Kidney (tissue), 14 donors: Measurements from ENCODE around the gene LOXL1. TPM values are rescaled to one million over a fixed set of nuclear protein-coding genes. Genes with fewer than 3 reads are reported as not detected.

ENCODE experiments used
- DNase-seq, 5 donors: peaks; one replicate each; pipeline ENCODE4 v3.0.0-alpha.2; 2013 to 2020
- FAIRE-seq: peaks from 2 replicates; lab custom pipeline; 2012; peaks lifted over from hg19 to GRCh38; lab: Jason Lieb, UNC
- H3K27ac ChIP-seq, 2 donors: one replicate each; pipeline ENCODE4 v1.7.0; 2013; ENCODE audit warnings: low read depth in 2 of 2, low read length in 2 of 2, inconsistent platforms in 1 of 2
- H3K27me3 ChIP-seq: one replicate; pipeline ENCODE4 v1.7.1; 2013; ENCODE audit warnings: low read length, inconsistent platforms; ENCODE audit not compliant: control insufficient read depth, insufficient read depth
- H3K36me3 ChIP-seq, 3 donors: one replicate each; pipeline versions ENCODE4 v1.7.0 to v1.7.1; 2013; ENCODE audit warnings: low read length in 3 of 3, control low read depth in 1 of 3, inconsistent platforms in 1 of 3; ENCODE audit not compliant: insufficient read depth in 3 of 3, control insufficient read depth in 2 of 3
- H3K4me1 ChIP-seq, 3 donors: one replicate each; pipeline versions ENCODE4 v1.7.0 to v1.7.1; 2013; ENCODE audit warnings: low read length in 3 of 3, inconsistent platforms in 1 of 3, low read depth in 1 of 3; ENCODE audit not compliant: control insufficient read depth in 2 of 3, insufficient read depth in 2 of 3
- H3K4me3 ChIP-seq, 3 donors: one replicate each; pipeline versions ENCODE4 v1.7.0 to v1.8.1; 2013; ENCODE audit warnings: low read length in 3 of 3, control low read depth in 1 of 3, inconsistent platforms in 1 of 3
- H3K9ac ChIP-seq, 3 donors: one replicate each; pipeline versions ENCODE4 v1.7.0 to v1.7.1; 2013; ENCODE audit warnings: low read length in 3 of 3, control low read depth in 1 of 3, inconsistent platforms in 1 of 3
- H3K9me3 ChIP-seq, 3 donors: one replicate each; pipeline versions ENCODE4 v1.7.0 to v1.7.1; 2013; ENCODE audit warnings: low read length in 3 of 3, control low read depth in 1 of 3, inconsistent platforms in 1 of 3; ENCODE audit not compliant: control insufficient read depth in 2 of 3, insufficient read depth in 1 of 3
- intact Hi-C: fragments of 100-400 bp; cut with DNase I; formaldehyde crosslinking; loops from one replicate; pipeline ENCODE4 v1.11.1; 2022
- polyA plus RNA-seq: library from polyadenylated mRNA; stranded (reverse); fragments of 350-450 nt; fragmentation: Illumina TruSeq; extraction: RNeasy Lipid Tissue Mini Kit (QIAGEN cat#74804); gene quantifications from one replicate; pipeline ENCODE4 v1.2.3, GENCODE V29; 2014; ENCODE audit warnings: low read depth, low replicate concordance; ENCODE audit not compliant: insufficient read depth
- total RNA-seq: library from RNA; stranded (reverse); fragmentation: NEBNext Ultra II Directional; extraction: Animal tissue kit (Norgen Biotek cat#: 25700); gene quantifications from one replicate; pipeline ENCODE4 v1.2.1, GENCODE V29; 2021
- TF ChIP-seq, protein P1 (sequence below): IDR thresholded peaks from 3 replicates; pipeline ENCODE4 v1.5.1; 2012; ENCODE audit warnings: mild to moderate bottlenecking, moderate library complexity, borderline replicate concordance; ENCODE audit not compliant: insufficient read depth; ENCODE audit errors: extremely low read depth
- donor health status: control.
- donor health status: control.
- donor health status: control.
- donor health status: control.
- donor health status: control.
- donor health status: DM: yes; HTN: yes; CAD: no.
- donor health status: Normal renal cell carcinoma (clear cell type).

Gene LOXL1
- total and polyA plus RNA-seq, 2 donors from 2014 or later, result 33.2 to 35.1 TPM

DNA sequence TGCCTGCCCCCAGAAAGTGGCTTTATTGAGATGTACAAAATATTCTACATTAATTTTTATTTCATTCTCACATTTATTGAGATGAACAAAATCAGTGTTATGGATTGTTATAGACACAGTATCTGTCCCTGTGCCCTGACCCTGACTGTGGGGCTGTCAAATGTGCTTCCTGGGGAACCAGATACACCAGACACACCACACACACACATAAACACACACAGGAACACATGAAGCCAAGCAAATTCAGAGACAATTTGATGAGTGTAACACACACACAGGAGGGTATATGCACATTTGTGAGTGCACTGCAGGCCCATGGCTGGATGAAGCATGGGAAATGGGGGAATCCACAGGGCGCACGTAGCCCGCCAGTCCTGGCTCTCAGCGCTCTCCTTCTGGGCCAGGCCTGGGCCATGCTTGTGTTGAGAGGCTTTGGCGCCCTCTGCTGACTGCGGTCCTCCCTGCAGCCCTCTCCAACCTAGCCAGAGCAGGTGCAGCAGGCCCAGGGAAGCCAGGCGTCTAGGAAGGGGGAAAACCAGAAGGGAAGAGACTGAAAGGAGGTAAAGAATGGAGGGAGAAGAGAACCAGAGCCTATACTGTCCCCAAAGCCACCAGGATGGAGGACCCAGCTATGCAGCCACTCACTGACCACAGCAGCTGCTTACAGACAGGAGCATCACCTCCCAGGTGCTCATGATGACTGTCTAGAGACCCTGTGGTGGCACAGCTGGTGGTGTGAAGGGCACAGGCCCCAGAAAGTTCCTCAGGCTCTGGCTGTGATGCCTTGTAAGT, 18.0 kb upstream of the LOXL1 start:
- intact Hi-C loops, result no loop called here
- FAIRE-seq (no peak), DNase-seq (peak; percentile 79 to 91 (median 85))
- TF ChIP-seq, protein P1, sequence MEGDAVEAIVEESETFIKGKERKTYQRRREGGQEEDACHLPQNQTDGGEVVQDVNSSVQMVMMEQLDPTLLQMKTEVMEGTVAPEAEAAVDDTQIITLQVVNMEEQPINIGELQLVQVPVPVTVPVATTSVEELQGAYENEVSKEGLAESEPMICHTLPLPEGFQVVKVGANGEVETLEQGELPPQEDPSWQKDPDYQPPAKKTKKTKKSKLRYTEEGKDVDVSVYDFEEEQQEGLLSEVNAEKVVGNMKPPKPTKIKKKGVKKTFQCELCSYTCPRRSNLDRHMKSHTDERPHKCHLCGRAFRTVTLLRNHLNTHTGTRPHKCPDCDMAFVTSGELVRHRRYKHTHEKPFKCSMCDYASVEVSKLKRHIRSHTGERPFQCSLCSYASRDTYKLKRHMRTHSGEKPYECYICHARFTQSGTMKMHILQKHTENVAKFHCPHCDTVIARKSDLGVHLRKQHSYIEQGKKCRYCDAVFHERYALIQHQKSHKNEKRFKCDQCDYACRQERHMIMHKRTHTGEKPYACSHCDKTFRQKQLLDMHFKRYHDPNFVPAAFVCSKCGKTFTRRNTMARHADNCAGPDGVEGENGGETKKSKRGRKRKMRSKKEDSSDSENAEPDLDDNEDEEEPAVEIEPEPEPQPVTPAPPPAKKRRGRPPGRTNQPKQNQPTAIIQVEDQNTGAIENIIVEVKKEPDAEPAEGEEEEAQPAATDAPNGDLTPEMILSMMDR, result peak; percentile 95
- Histone ChIP-seq H3K36me3 (no peaks in the 10 kb centered on the region), H3K9ac (no peak overlapping the region), H3K4me3 (no peak overlapping the region), H3K9me3 (peaks cover 0 to 4% (median 0%) of the 10 kb centered on the region in 3 donors), H3K27ac (no peak overlapping the region), H3K4me1 (peaks cover 0 to 5% (median 2%) of the 10 kb centered on the region in 3 donors), H3K27me3 (no peaks in the 10 kb centered on the region)

DNA sequence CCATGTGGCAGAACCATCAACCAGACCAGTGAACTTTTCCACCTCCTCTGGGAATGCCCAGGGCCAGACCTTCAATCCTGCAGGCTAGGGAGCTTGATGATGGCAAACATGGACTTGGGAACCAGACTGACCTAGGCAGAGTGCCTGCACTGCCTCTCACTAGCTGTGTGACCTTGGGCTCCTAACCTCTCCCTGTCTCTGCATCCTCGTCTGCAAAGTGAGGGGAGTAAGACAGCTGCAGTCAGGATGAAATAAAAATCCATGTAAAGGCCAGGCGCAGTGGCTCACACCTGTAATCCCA, 17.5 kb upstream of the LOXL1 start:
- H3K4me1 ChIP-seq, result peaks cover 0 to 5% (median 2%) of the 10 kb centered on the region in 3 donors
- H3K27ac ChIP-seq, result no peak overlapping the region
- no peaks in the 10 kb centered on the region for H3K36me3 ChIP-seq
- H3K9me3 ChIP-seq, result peaks cover 0 to 4% (median 0%) of the 10 kb centered on the region in 3 donors
- intact Hi-C loops, result no loop called here
- H3K27me3 ChIP-seq, result no peaks in the 10 kb centered on the region
- DNase-seq (no peak), FAIRE-seq (no peak)
- TF ChIP-seq, protein P1, result no peak
- no peak overlapping the region for H3K9ac ChIP-seq
- no peak overlapping the region for H3K4me3 ChIP-seq

DNA sequence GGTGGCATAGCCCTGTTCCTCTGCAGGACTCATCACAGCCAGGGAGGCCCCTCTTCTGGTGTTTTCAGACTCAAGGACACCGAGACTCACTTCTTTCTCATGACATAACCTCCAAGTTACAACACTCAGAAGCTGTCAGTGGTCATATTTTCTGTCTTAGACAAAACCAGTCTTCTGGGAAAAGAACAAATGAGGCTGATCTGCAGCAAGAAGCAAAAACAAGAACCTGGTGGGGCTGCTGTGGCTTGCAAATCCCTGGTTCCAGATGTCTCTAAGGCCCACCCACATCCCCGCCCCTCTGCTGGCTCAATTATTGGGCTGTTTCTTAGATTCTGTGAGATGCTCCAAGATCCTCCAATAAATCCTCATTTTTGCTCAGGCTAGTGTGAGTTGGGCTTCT, 16.6 kb upstream of the LOXL1 start:
- Histone ChIP-seq H3K27ac (no peak overlapping the region), H3K4me1 (peaks cover 0 to 4% (median 2%) of the 10 kb centered on the region in 3 donors), H3K36me3 (no peaks in the 10 kb centered on the region), H3K4me3 (no peak overlapping the region), H3K9me3 (peaks cover 0 to 4% (median 0%) of the 10 kb centered on the region in 3 donors), H3K9ac (no peak overlapping the region), H3K27me3 (no peaks in the 10 kb centered on the region)
- TF ChIP-seq, protein P1, result no peak
- DNase-seq, result no peak
- intact Hi-C loops, result no loop called here
- FAIRE-seq, result no peak
